Skeletal muscle satellite cell (primary cell): ENCODE results near the gene PPM1B.
"Not testable (repeated sequence)": the region's sequence is repeated elsewhere in the genome, so short reads cannot be mapped to it uniquely, and the experiment has no call there.

Source experiments
- H3K27me3 ChIP-seq: 2 replicates; pipeline ENCODE4 v1.7.0; 2013; ENCODE audit warnings: low read length; ENCODE audit not compliant: control insufficient read depth, insufficient read depth
- H3K36me3 ChIP-seq: 2 replicates; pipeline ENCODE4 v1.7.0; 2013; ENCODE audit warnings: mild to moderate bottlenecking, control low read depth, low read length; ENCODE audit not compliant: insufficient read depth
- H3K4me1 ChIP-seq: 2 replicates; pipeline ENCODE4 v1.7.0; 2013; ENCODE audit warnings: low read length; ENCODE audit not compliant: control insufficient read depth, insufficient read depth
- H3K4me2 ChIP-seq: 2 replicates; pipeline ENCODE4 v1.7.0; 2013; ENCODE audit warnings: mild to moderate bottlenecking, low read length
- H3K4me3 ChIP-seq: 2 replicates; pipeline ENCODE4 v1.7.0; 2013; ENCODE audit warnings: low read length
- H3K9ac ChIP-seq: 2 replicates; pipeline ENCODE4 v1.7.0; 2013; ENCODE audit warnings: mild to moderate bottlenecking, low read depth, low read length, moderate library complexity
- H3K9me3 ChIP-seq: replicated peaks from 2 replicates; pipeline ENCODE4 v1.7.0; 2013; ENCODE audit warnings: mild to moderate bottlenecking, control low read depth, low read length

PPM1B gene

GRCh38 chr2:44201648-44202165 lies 33.0 kb downstream of the PPM1B start:
- Histone ChIP-seq H3K4me1 (peaks cover 6% of the 10 kb centered on the region), H3K4me2 (no peak overlapping the region), H3K36me3 (no peaks in the 10 kb centered on the region), H3K27me3 (no peaks in the 10 kb centered on the region), H3K9me3 (no peaks in the 10 kb centered on the region), H3K4me3 (no peak overlapping the region), H3K9ac (no peak overlapping the region)

- no peak overlapping the region for H3K9ac ChIP-seq
- no peaks in the 10 kb centered on the region for H3K9me3 ChIP-seq
- H3K4me1 ChIP-seq, result peaks cover 6% of the 10 kb centered on the region
- H3K27me3 ChIP-seq, result no peaks in the 10 kb centered on the region
- no peak overlapping the region for H3K4me2 ChIP-seq
- H3K4me3 ChIP-seq, result no peak overlapping the region
- H3K36me3 ChIP-seq, result no peaks in the 10 kb centered on the region
Measured at GRCh38 chr2:44203542-44203941, 34.9 kb downstream of the PPM1B start.

- Histone ChIP-seq H3K4me3 (no peak overlapping the region), H3K36me3 (peaks cover 3% of the 10 kb centered on the region), H3K9me3 (no peaks in the 10 kb centered on the region), H3K9ac (no peak overlapping the region), H3K4me1 (peaks cover 6% of the 10 kb centered on the region), H3K27me3 (no peaks in the 10 kb centered on the region), H3K4me2 (no peak overlapping the region)
Measured at GRCh38 chr2:44205169-44205568, 36.5 kb downstream of the PPM1B start.

GRCh38 chr2:44207102-44207501 lies 38.4 kb downstream of the PPM1B start:
- peaks cover 9% of the 10 kb centered on the region for H3K36me3 ChIP-seq
- no peaks in the 10 kb centered on the region for H3K27me3 ChIP-seq
- no peak overlapping the region for H3K9ac ChIP-seq
- H3K4me3 ChIP-seq, result no peak overlapping the region
- no peaks in the 10 kb centered on the region for H3K4me1 ChIP-seq
- H3K9me3 ChIP-seq, result no peaks in the 10 kb centered on the region
- H3K4me2 ChIP-seq, result no peak overlapping the region

- not testable (repeated sequence) for H3K4me2 ChIP-seq, H3K4me3 ChIP-seq, H3K27me3 ChIP-seq, H3K9me3 ChIP-seq, H3K9ac ChIP-seq, H3K4me1 ChIP-seq
- peaks cover 12% of the 10 kb centered on the region for H3K36me3 ChIP-seq
Measured at GRCh38 chr2:44207648-44208047, 39.0 kb downstream of the PPM1B start.

- no peak overlapping the region for H3K9ac ChIP-seq
- H3K4me1 ChIP-seq, result no peaks in the 10 kb centered on the region
- H3K36me3 ChIP-seq, result peaks cover 12% of the 10 kb centered on the region
- no peaks in the 10 kb centered on the region for H3K27me3 ChIP-seq
- no peaks in the 10 kb centered on the region for H3K9me3 ChIP-seq
- no peak overlapping the region for H3K4me2 ChIP-seq
- H3K4me3 ChIP-seq, result no peak overlapping the region
Measured at GRCh38 chr2:44210362-44210761, 41.7 kb downstream of the PPM1B start.

GRCh38 chr2:44211183-44211582 lies 42.5 kb downstream of the PPM1B start:
- H3K4me3 ChIP-seq, result no peak overlapping the region
- H3K36me3 ChIP-seq, result peaks cover 12% of the 10 kb centered on the region
- H3K27me3 ChIP-seq, result no peaks in the 10 kb centered on the region
- H3K9me3 ChIP-seq, result no peaks in the 10 kb centered on the region
- H3K9ac ChIP-seq, result no peak overlapping the region
- no peaks in the 10 kb centered on the region for H3K4me1 ChIP-seq
- no peak overlapping the region for H3K4me2 ChIP-seq

GRCh38 chr2:44212302-44212701 lies 43.6 kb downstream of the PPM1B start:
- no peak overlapping the region for H3K4me3 ChIP-seq
- no peaks in the 10 kb centered on the region for H3K9me3 ChIP-seq
- H3K4me2 ChIP-seq, result no peak overlapping the region
- H3K9ac ChIP-seq, result no peak overlapping the region
- peaks cover 12% of the 10 kb centered on the region for H3K36me3 ChIP-seq
- H3K27me3 ChIP-seq, result no peaks in the 10 kb centered on the region
- H3K4me1 ChIP-seq, result no peaks in the 10 kb centered on the region

GRCh38 chr2:44215827-44216226 lies 47.2 kb downstream of the PPM1B start:
- Histone ChIP-seq H3K4me2 (no peak overlapping the region), H3K9me3 (no peaks in the 10 kb centered on the region), H3K4me3 (no peak overlapping the region), H3K9ac (no peak overlapping the region), H3K4me1 (no peaks in the 10 kb centered on the region), H3K36me3 (peaks cover 13% of the 10 kb centered on the region), H3K27me3 (no peaks in the 10 kb centered on the region)

- Histone ChIP-seq H3K36me3 (peaks cover 9% of the 10 kb centered on the region), H3K27me3 (no peaks in the 10 kb centered on the region)
Measured at GRCh38 chr2:44218771-44219170, 50.1 kb downstream of the PPM1B start.

GRCh38 chr2:44226753-44227152 lies 58.1 kb downstream of the PPM1B start:
- Histone ChIP-seq H3K36me3 (no peaks in the 10 kb centered on the region), H3K4me1 (no peaks in the 10 kb centered on the region), H3K9ac (no peak overlapping the region), H3K9me3 (no peaks in the 10 kb centered on the region), H3K4me3 (no peak overlapping the region), H3K27me3 (no peaks in the 10 kb centered on the region), H3K4me2 (no peak overlapping the region)

More at GRCh38 chr2:44218771-44219170, 50.1 kb downstream of the PPM1B start:
- Histone ChIP-seq H3K4me2 (no peak overlapping the region), H3K9ac (no peak overlapping the region), H3K4me1 (no peaks in the 10 kb centered on the region), H3K4me3 (no peak overlapping the region), H3K9me3 (no peaks in the 10 kb centered on the region)

GRCh38 chr2:44230378-44230777 lies 61.7 kb downstream of the PPM1B start:
- Histone ChIP-seq H3K27me3 (no peaks in the 10 kb centered on the region), H3K4me1 (peaks cover 14% of the 10 kb centered on the region), H3K4me3 (no peak overlapping the region), H3K4me2 (no peak overlapping the region), H3K36me3 (no peaks in the 10 kb centered on the region), H3K9me3 (no peaks in the 10 kb centered on the region), H3K9ac (no peak overlapping the region)
